ENCODE data around the gene ATP23. TPM values are rescaled to one million over a fixed set of nuclear protein-coding genes. Genes with fewer than 3 reads are reported as not detected.

Gene ATP23
- total RNA-seq, 2 experiments from 2014 or later, result 27.5 to 51.3 TPM

- Histone ChIP-seq H3K4me2 (ENCODE audit: low read length) (no peak overlapping the region), H3K36me3 (ENCODE audit: insufficient read depth, low read length) (no peaks in the 10 kb centered on the region), H3K9me3 (ENCODE audit: low read length) (no peaks in the 10 kb centered on the region), H3K4me3 (ENCODE audit: low read depth, low read length, poor library complexity, severe bottlenecking) (no peak overlapping the region), H3K9me2 (ENCODE audit: insufficient read depth, low read length) (no peaks in the 10 kb centered on the region), H3K4me1 (ENCODE audit: insufficient read depth, low read length, poor library complexity, severe bottlenecking) (no peaks in the 10 kb centered on the region), H3K27ac (ENCODE audit: low read depth, low read length, poor library complexity, severe bottlenecking) (no peak overlapping the region), H2AFZ (ENCODE audit: low read length) (no peak overlapping the region), H4K20me1 (ENCODE audit: insufficient read depth, low read length) (no peaks in the 10 kb centered on the region), H3K79me2 (ENCODE audit: insufficient read depth, low read depth, low read length) (no peaks in the 10 kb centered on the region)
- ChIA-PET POLR2A (interaction anchor here (0.6 to 0.7 kb wide), 2 partner anchors 102 to 1184 kb away, joined by 3 read pairs; no protein-coding TSS in a partner anchor), CTCF (ENCODE audit: unreplicated experiment) (no interaction called here)
- TF ChIP-seq CTCF (conservative IDR thresholded peaks at IDR 0.05; ENCODE audit: low read length) (no peak), EZH2phosphoT487 (IDR thresholded peaks at IDR 0.05; ENCODE audit: borderline replicate concordance, low read depth, low read length) (no peak)
- no TSS peak for BruUV-seq (replicated peaks)
- DNase-seq (ENCODE audit: low spot score), result no peak
- intact Hi-C loops (cut with micrococcal nuclease; ENCODE audit: unreplicated experiment), result no loop called here
Measured at GRCh38 chr12:57990241-57990883, 49.0 kb downstream of the ATP23 start.

- CTCF ChIA-PET (ENCODE audit: unreplicated experiment), result no interaction called here
- Histone ChIP-seq H3K27ac (ENCODE audit: low read depth, low read length, poor library complexity, severe bottlenecking) (no peak overlapping the region), H4K20me1 (ENCODE audit: insufficient read depth, low read length) (no peaks in the 10 kb centered on the region), H3K4me2 (ENCODE audit: low read length) (no peak overlapping the region), H3K9me3 (ENCODE audit: low read length) (no peaks in the 10 kb centered on the region), H3K9me2 (ENCODE audit: insufficient read depth, low read length) (no peaks in the 10 kb centered on the region), H3K79me2 (ENCODE audit: insufficient read depth, low read depth, low read length) (no peaks in the 10 kb centered on the region), H2AFZ (ENCODE audit: low read length) (no peak overlapping the region), H3K36me3 (ENCODE audit: insufficient read depth, low read length) (no peaks in the 10 kb centered on the region), H3K4me3 (ENCODE audit: low read depth, low read length, poor library complexity, severe bottlenecking) (no peak overlapping the region), H3K4me1 (ENCODE audit: insufficient read depth, low read length, poor library complexity, severe bottlenecking) (no peaks in the 10 kb centered on the region)
- TF ChIP-seq CTCF (conservative IDR thresholded peaks at IDR 0.05; ENCODE audit: low read length), result no peak
- no peak for TF ChIP-seq EZH2phosphoT487 (IDR thresholded peaks at IDR 0.05; ENCODE audit: borderline replicate concordance, low read depth, low read length)
- no TSS peak for BruUV-seq (replicated peaks)
- intact Hi-C loops (cut with micrococcal nuclease; ENCODE audit: unreplicated experiment), result no loop called here
- POLR2A ChIA-PET, result interaction anchor here (2.1 kb wide), 1 partner anchor 11 kb away, joined by 8 read pairs; no protein-coding TSS in a partner anchor
- DNase-seq (ENCODE audit: low spot score), result no peak
Measured at GRCh38 chr12:57992001-57992400, 50.6 kb downstream of the ATP23 start.

- intact Hi-C loops (cut with micrococcal nuclease; ENCODE audit: unreplicated experiment), result no loop called here
- Histone ChIP-seq H3K4me2 (ENCODE audit: low read length) (no peak overlapping the region), H3K4me3 (ENCODE audit: low read depth, low read length, poor library complexity, severe bottlenecking) (no peak overlapping the region), H4K20me1 (ENCODE audit: insufficient read depth, low read length) (no peaks in the 10 kb centered on the region), H3K36me3 (ENCODE audit: insufficient read depth, low read length) (no peaks in the 10 kb centered on the region), H3K9me2 (ENCODE audit: insufficient read depth, low read length) (no peaks in the 10 kb centered on the region), H3K9me3 (ENCODE audit: low read length) (no peaks in the 10 kb centered on the region), H3K27ac (ENCODE audit: low read depth, low read length, poor library complexity, severe bottlenecking) (no peak overlapping the region), H2AFZ (ENCODE audit: low read length) (no peak overlapping the region), H3K79me2 (ENCODE audit: insufficient read depth, low read depth, low read length) (no peaks in the 10 kb centered on the region), H3K4me1 (ENCODE audit: insufficient read depth, low read length, poor library complexity, severe bottlenecking) (no peaks in the 10 kb centered on the region)
- CTCF ChIA-PET (ENCODE audit: unreplicated experiment), result no interaction called here
- POLR2A ChIA-PET, result interaction anchor here (2.1 kb wide), 1 partner anchor 10 kb away, joined by 8 read pairs; no protein-coding TSS in a partner anchor
- BruUV-seq (replicated peaks), result no TSS peak
- DNase-seq (ENCODE audit: low spot score), result no peak
- TF ChIP-seq CTCF (conservative IDR thresholded peaks at IDR 0.05; ENCODE audit: low read length), result no peak
- no peak for TF ChIP-seq EZH2phosphoT487 (IDR thresholded peaks at IDR 0.05; ENCODE audit: borderline replicate concordance, low read depth, low read length)
Measured at GRCh38 chr12:57993030-57993429, 51.7 kb downstream of the ATP23 start.
